HEK293 (cell line): ENCODE results near the gene SUMO1.
"Not testable (repeated sequence)": the region's sequence is repeated elsewhere in the genome, so short reads cannot be mapped to it uniquely, and the experiment has no call there.

Experiments
- CTCF ChIA-PET: fragments of 350-600 bp; formaldehyde crosslinking; extraction: SDS; loops from one replicate; lab custom pipeline; 2021; ENCODE audit warnings: antibody characterized with exemption; lab: Yijun Ruan, JAX
- POLR2A ChIA-PET: fragments of 300-600 bp; formaldehyde crosslinking; extraction: SDS; loops from one replicate; lab custom pipeline; 2020; ENCODE audit warnings: antibody characterized with exemption, inconsistent platforms; lab: Yijun Ruan, JAX
- H3K27ac ChIP-seq: fragments of 200-500 bp; sonication (Bioruptor generic); 2 replicates; pipeline ENCODE4 v1.5.1; 2014; ENCODE audit warnings: low read depth, low read length, control low read depth, inconsistent platforms; ENCODE audit errors: extremely low read depth
- H3K36me3 ChIP-seq, 2 experiments: fragments of 200-500 bp in 1 of 2; sonication (Bioruptor generic) in 1 of 2; 1 replicate in 1 of 2; 2 replicates in 1 of 2; pipeline ENCODE4 v1.5.1; 2014 to 2017; ENCODE audit warnings: inconsistent platforms in 2 of 2, low read length in 2 of 2; ENCODE audit not compliant: control insufficient read depth in 2 of 2, insufficient read depth in 1 of 2
- H3K4me1 ChIP-seq: fragments of 200-500 bp; sonication (Bioruptor generic); 2 replicates; pipeline ENCODE4 v1.5.1; 2014; ENCODE audit warnings: mild to moderate bottlenecking, low read length, inconsistent platforms; ENCODE audit not compliant: control insufficient read depth, insufficient read depth
- H3K4me3 ChIP-seq: 2 replicates; pipeline ENCODE4 v1.5.1; 2011; ENCODE audit warnings: low read depth, mild to moderate bottlenecking, control low read depth, low read length, moderate library complexity
- H3K9me3 ChIP-seq: fragments of 200-500 bp; sonication (Bioruptor generic); 2 replicates; pipeline ENCODE4 v1.5.1; 2014; ENCODE audit warnings: low read depth, low read length, inconsistent platforms; ENCODE audit not compliant: control insufficient read depth, insufficient read depth
- KLF10 ChIP-seq: fragments of 450-650 bp; IDR thresholded peaks from 2 replicates; pipeline ENCODE4 v1.5.1; 2018; ENCODE audit warnings: missing biosample characterization, mild to moderate bottlenecking, missing genetic modification characterization
- KLF8 ChIP-seq: fragments of 450-650 bp; formaldehyde crosslinking; IDR thresholded peaks from 2 replicates; pipeline ENCODE4 v1.5.1; 2016; ENCODE audit warnings: missing biosample characterization, missing genetic modification characterization
- MYNN ChIP-seq: fragments of 450-650 bp; formaldehyde crosslinking; IDR thresholded peaks from 2 replicates; pipeline ENCODE4 v1.5.1; 2016; ENCODE audit warnings: missing biosample characterization, missing genetic modification characterization, borderline replicate concordance
- OSR2 ChIP-seq: fragments of 450-650 bp; formaldehyde crosslinking; IDR thresholded peaks from 2 replicates; pipeline ENCODE4 v1.5.1; 2016; ENCODE audit warnings: missing biosample characterization, missing genetic modification characterization
- PRDM1 ChIP-seq: fragments of 450-650 bp; formaldehyde crosslinking; IDR thresholded peaks from 2 replicates; pipeline ENCODE4; 2016; ENCODE audit warnings: missing biosample characterization, missing genetic modification characterization
- TSHZ1 ChIP-seq: fragments of 450-650 bp; formaldehyde crosslinking; IDR thresholded peaks from 2 replicates; pipeline ENCODE4 v1.5.1; 2016; ENCODE audit warnings: missing biosample characterization, missing genetic modification characterization, borderline replicate concordance
- ZBTB17 ChIP-seq: fragments of 450-650 bp; formaldehyde crosslinking; IDR thresholded peaks from 2 replicates; pipeline ENCODE4 v1.5.1; 2016; ENCODE audit warnings: missing biosample characterization, missing genetic modification characterization
- ZEB2 ChIP-seq: fragments of 450-650 bp; formaldehyde crosslinking; IDR thresholded peaks from 2 replicates; pipeline ENCODE4 v1.5.1; 2016; ENCODE audit warnings: missing biosample characterization, missing genetic modification characterization
- ZNF112 ChIP-seq: fragments of 450-650 bp; formaldehyde crosslinking; IDR thresholded peaks from 2 replicates; pipeline ENCODE4 v1.5.0; 2017; ENCODE audit warnings: missing biosample characterization, missing genetic modification characterization
- ZNF248 ChIP-seq: fragments of 450-650 bp; formaldehyde crosslinking; IDR thresholded peaks from 2 replicates; pipeline ENCODE4 v1.5.1; 2017; ENCODE audit warnings: missing biosample characterization, missing genetic modification characterization
- ZNF292 ChIP-seq: fragments of 450-650 bp; formaldehyde crosslinking; IDR thresholded peaks from 2 replicates; pipeline ENCODE4 v1.5.1; 2016; ENCODE audit warnings: low read depth, missing biosample characterization, missing genetic modification characterization, borderline replicate concordance
- ZNF37A ChIP-seq: fragments of 450-650 bp; IDR thresholded peaks from 2 replicates; pipeline ENCODE4 v1.5.1; 2018; ENCODE audit warnings: missing biosample characterization, missing genetic modification characterization
- ZNF521 ChIP-seq: fragments of 450-650 bp; formaldehyde crosslinking; IDR thresholded peaks from 2 replicates; pipeline ENCODE4 v1.5.1; 2017; ENCODE audit warnings: missing biosample characterization, mild to moderate bottlenecking, missing genetic modification characterization
- ZNF704 ChIP-seq: fragments of 450-650 bp; formaldehyde crosslinking; IDR thresholded peaks from 2 replicates; pipeline ENCODE4 v1.5.1; 2016; ENCODE audit warnings: missing biosample characterization, missing genetic modification characterization
- ZNF837 ChIP-seq: fragments of 450-650 bp; formaldehyde crosslinking; IDR thresholded peaks from 2 replicates; pipeline ENCODE4 v1.5.1; 2016; ENCODE audit warnings: missing biosample characterization, missing genetic modification characterization
- ZXDB ChIP-seq: fragments of 450-650 bp; formaldehyde crosslinking; IDR thresholded peaks from 2 replicates; pipeline ENCODE4 v1.5.1; 2016; ENCODE audit warnings: missing biosample characterization, missing genetic modification characterization
- TF ChIP-seq, protein P1 (sequence below): fragments of 450-650 bp; formaldehyde crosslinking; IDR thresholded peaks from 2 replicates; pipeline ENCODE4 v1.5.1; 2016; ENCODE audit warnings: missing biosample characterization, missing genetic modification characterization
- TF ChIP-seq, protein P2 (sequence below): fragments of 450-650 bp; formaldehyde crosslinking; IDR thresholded peaks from 2 replicates; pipeline ENCODE4 v1.5.1; 2016; ENCODE audit warnings: missing biosample characterization, missing genetic modification characterization

SUMO1 gene

GRCh38 chr2:202278036-202278760 is 39.8 kb upstream of the SUMO1 start (continued):
- TF ChIP-seq, protein P1, sequence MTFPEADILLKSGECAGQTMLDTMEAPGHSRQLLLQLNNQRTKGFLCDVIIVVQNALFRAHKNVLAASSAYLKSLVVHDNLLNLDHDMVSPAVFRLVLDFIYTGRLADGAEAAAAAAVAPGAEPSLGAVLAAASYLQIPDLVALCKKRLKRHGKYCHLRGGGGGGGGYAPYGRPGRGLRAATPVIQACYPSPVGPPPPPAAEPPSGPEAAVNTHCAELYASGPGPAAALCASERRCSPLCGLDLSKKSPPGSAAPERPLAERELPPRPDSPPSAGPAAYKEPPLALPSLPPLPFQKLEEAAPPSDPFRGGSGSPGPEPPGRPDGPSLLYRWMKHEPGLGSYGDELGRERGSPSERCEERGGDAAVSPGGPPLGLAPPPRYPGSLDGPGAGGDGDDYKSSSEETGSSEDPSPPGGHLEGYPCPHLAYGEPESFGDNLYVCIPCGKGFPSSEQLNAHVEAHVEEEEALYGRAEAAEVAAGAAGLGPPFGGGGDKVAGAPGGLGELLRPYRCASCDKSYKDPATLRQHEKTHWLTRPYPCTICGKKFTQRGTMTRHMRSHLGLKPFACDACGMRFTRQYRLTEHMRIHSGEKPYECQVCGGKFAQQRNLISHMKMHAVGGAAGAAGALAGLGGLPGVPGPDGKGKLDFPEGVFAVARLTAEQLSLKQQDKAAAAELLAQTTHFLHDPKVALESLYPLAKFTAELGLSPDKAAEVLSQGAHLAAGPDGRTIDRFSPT (tag by site-specific recombination), result no peak
- TF ChIP-seq ZXDB (tag by site-specific recombination) (no peak), ZNF521 (tag by site-specific recombination) (no peak), ZBTB17 (0 out of 2 replicates have a peak, but pooled peaks have one; percentile 43), ZNF37A (no peak), KLF8 (tag by site-specific recombination) (no peak), ZNF112 (tag by site-specific recombination) (no peak), ZEB2 (tag by site-specific recombination) (0 out of 2 replicates have a peak, but pooled peaks have one; percentile 29), KLF10 (tag by site-specific recombination) (0 out of 2 replicates have a peak, but pooled peaks have one; percentile 16), MYNN (tag by site-specific recombination) (no peak), OSR2 (0 out of 2 replicates have a peak, but pooled peaks have one; percentile 21), ZNF248 (tag by site-specific recombination) (no peak), TSHZ1 (no peak), PRDM1 (tag by site-specific recombination) (0 out of 2 replicates have a peak, but pooled peaks have one; percentile 3), ZNF837 (tag by site-specific recombination) (no peak), ZNF292 (tag by site-specific recombination) (no peak), ZNF704 (tag by site-specific recombination) (no peak)
- TF ChIP-seq, protein P2, sequence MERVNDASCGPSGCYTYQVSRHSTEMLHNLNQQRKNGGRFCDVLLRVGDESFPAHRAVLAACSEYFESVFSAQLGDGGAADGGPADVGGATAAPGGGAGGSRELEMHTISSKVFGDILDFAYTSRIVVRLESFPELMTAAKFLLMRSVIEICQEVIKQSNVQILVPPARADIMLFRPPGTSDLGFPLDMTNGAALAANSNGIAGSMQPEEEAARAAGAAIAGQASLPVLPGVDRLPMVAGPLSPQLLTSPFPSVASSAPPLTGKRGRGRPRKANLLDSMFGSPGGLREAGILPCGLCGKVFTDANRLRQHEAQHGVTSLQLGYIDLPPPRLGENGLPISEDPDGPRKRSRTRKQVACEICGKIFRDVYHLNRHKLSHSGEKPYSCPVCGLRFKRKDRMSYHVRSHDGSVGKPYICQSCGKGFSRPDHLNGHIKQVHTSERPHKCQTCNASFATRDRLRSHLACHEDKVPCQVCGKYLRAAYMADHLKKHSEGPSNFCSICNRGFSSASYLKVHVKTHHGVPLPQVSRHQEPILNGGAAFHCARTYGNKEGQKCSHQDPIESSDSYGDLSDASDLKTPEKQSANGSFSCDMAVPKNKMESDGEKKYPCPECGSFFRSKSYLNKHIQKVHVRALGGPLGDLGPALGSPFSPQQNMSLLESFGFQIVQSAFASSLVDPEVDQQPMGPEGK (tag by site-specific recombination), result 0 out of 2 replicates have a peak, but pooled peaks have one; percentile 12

DNA sequence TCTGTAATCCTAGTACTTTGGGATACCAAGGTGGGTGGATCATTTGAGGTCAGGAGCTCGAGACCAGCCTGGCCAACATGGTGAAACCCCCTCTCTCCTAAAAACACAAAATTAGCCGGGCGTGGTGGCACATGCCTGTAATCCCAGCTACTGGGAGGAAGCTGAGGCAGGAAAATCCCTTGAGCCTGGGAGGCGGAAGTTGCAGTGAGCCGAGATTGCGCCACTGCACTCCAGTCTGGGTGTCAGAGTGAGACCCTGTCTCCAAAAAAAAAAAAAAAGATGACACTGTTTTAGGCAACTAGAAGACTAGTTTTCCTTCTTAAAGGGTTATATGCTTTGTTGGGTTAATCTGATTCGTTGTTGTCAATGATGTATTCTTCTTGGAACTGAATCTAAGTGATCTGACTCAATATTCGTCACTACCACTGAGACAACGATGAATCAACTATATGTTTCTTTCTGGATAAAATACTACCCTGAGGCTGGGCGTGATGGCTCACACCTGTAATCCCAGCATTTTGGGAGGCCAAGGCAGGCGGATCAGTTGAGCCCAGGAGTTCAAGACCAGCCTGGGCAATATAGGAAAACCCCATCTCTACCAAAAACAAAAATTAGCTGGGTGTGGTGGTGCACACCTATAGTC is 37.8 kb upstream of the SUMO1 start:
- H3K4me3 ChIP-seq, CTCF ChIA-PET, POLR2A ChIA-PET, H3K27ac ChIP-seq, H3K9me3 ChIP-seq: not testable (repeated sequence)
- Histone ChIP-seq H3K36me3 (peaks cover 45 to 53% of the 10 kb centered on the region in 2 experiments), H3K4me1 (peaks cover 15% of the 10 kb centered on the region)
